HG02840 (cell line): ENCODE data around the gene PRAME.
"Not testable (repeated sequence)": the region's sequence is repeated elsewhere in the genome, so short reads cannot be mapped to it uniquely, and the experiment has no call there.

Source experiments
- ATAC-seq: cut with Tn5 transposase; IDR thresholded peaks from one replicate; pipeline ENCODE4 v1.9.1; 2021; ENCODE audit warnings: mild to moderate bottlenecking, moderate library complexity, moderate number of reproducible peaks; ENCODE audit not compliant: unreplicated experiment, low FRiP score

PRAME gene

DNA sequence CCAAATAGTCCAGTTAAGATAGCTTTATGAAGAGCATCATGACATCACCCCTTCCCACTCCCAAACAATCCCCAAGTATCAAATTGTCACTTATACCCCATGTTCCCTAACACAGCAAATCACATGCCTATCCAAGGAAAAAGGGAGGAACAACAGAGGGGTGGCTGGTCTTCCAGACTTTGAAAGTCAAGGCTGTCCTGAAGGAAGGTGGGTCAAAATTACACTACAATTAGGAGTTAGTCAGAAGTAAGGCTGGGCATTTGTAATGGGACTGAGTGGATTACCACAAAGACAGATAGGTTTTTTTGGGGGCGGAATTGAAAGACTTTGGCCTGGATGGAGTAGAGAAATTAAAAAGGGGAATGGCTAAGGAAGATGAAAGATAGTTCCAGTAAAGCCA is 5.9 kb downstream of the PRAME start:
- ATAC-seq, result no peak

DNA sequence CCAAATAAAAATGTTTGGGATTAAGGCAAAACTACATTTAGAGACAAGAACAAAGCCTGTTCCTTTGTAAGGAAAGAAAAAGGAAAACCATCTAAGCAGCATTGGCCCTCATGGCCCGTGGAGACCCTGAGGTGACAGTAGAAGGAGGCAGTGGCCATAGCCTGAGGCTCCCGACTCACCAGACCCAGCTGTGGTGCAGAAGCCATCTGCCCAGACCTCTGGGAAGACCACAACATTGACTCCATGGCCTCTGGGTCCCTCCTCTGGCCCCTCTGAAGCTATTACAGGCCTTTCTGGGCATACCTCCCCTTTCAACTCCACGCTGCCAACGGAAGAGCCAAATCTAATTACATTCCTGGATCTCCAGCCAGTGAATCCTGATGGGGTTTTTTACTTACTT is 6.4 kb downstream of the PRAME start:
- no peak for ATAC-seq

DNA sequence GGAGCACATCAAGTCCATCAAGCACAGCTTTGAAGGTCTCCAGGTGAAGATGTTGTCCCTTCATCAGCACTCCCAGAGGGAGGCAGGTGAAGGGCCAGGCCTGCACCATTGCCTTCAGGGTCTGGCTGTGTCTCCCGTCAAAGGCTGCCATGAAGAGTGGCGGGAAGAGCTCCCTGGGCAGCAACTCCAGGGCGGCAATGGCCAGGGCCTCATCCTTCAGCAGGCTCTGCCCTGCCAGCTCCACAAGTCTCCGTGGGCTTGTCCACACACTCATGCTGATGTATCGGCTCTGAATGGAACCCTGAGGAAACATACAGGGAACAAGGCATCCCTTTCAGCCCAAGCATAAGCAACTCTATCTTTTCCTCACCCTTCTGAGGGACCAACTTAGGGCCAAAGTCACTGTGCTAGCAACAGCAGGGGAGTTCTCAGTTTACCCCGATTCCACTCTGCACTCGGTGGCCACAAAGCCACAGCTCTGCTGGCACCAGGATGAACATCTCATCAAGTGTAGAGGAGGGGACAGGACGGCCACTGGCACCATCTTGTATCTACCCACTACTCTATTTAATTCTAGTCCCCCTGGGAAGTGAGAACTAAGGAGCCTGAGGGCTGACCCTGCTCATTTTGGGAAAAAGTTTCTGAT is 8.2 kb downstream of the PRAME start:
- ATAC-seq, result no peak

DNA sequence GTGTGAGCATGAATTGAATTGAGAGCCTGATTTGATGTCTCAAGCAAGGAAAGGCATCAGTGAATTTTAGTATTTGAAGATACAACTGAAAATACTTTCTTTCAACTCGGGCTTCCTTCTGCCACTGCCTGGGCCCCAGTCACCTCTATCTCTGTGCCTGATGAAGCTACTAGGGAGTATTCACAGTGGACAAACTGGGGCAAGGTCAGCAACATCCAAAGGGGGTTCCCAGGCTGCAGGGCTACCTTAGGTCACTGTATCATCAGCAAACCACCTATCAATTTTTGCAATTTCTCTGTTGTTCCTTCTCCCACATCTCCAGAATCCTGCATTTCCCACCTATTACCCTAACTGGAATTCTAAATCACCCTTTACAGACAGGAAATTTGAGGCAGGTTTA is 10.2 kb downstream of the PRAME start:
- no peak for ATAC-seq

DNA sequence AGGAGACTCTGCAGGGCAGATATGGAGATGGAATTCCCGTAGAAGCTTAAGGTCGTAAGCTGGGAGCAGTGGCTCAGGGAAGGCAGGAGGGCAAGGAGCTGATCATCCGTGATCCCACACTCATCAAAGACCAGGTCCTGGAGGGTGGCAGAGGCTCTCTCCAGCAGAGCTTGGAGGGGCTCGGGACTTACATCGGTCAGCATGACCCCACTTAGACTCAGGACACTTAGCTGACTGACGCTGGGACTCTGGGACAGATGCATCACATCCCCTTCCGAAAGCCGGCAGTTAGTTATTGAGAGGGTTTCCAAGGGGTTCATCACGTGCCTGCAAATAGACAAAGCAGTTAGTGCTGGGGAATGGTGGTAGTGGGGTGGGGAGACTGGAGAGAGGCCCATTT is 10.7 kb downstream of the PRAME start:
- no peak for ATAC-seq

DNA sequence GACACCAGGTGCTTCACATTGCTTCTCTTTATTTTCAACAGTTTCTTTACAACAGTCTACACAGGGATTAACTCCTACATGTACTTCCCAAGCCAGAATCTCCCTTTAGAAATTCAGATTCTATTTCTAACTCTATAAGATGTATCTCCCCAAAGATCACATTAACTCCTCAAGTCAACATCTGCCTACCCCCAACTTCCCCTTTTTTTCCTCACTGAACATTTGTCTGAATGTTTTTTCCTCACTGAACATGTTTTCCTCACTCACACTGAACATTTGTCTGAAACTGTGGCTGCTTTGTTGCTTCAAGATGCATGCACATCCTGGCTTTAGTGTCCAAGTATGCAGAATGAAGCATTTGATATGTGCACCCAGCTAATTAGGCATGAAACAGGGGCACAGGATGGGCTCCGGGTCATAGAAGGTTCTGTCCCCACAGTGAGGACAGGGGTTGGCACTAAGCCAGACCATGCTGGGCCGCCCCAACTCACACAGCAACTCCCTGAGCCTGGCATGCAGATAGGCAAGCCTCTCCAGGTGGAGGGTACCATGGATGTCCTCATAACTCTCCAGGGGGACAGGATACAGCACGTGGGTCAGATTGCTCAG is 11.3 kb downstream of the PRAME start:
- ATAC-seq, result no peak

DNA sequence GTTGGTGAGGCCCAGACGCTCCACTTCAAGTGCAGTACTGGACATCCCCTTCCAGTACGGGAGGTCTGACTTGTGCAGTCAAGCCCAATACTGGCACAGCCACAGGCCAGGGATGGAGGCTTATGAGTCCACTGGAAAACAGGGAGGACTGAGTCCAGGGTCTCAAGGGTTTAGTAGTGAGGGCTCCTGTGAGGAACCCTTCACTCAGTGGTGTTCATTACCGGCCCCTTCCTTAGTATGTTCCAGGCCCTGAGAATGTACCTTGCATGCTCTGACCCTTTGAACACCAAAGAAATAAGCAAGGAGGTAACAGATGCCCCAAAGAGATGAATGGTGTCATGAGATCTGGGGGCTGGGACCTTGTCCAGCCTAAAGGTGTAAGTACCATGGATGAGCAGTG is 11.8 kb downstream of the PRAME start:
- no peak for ATAC-seq

DNA sequence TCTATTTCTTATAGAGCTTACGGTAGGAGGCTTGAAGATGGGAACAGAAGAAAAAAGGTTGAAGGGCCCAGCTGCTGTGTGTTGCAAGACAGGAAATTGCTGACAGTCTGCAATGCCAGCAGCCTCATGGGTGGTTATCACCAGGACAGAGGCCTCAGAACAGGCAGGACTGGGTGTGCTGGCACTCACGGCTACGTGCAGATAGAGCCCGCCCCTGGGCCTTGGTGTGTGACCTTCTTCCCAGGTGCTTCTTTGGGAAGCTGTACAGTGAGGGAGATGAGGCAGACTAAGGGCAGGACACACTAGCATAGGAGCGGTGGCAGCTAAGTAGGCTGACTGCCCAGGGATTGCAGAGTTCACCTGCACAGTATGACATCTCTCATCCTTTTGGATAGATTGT is 12.6 kb downstream of the PRAME start:
- ATAC-seq, result no peak

DNA sequence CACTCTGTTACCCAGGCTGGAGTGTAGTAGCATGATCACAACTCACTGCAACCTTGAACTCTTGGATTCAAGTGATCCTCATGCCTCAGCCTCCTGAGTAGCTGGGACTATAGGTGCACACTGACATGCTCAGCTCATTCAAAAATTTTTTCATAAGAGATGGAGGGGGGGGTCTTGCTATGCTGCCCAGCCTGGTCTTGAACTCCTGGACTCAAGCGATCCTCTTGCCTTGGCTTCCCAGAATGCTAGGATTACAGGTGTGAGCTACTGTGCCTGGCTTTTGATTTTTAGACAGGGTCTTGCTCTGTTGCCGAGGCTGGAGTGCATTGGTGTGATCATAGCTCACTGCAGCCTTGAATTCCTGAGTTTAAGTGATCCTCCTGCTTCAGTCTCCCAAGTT is 14.0 kb downstream of the PRAME start:
- no peak for ATAC-seq

DNA sequence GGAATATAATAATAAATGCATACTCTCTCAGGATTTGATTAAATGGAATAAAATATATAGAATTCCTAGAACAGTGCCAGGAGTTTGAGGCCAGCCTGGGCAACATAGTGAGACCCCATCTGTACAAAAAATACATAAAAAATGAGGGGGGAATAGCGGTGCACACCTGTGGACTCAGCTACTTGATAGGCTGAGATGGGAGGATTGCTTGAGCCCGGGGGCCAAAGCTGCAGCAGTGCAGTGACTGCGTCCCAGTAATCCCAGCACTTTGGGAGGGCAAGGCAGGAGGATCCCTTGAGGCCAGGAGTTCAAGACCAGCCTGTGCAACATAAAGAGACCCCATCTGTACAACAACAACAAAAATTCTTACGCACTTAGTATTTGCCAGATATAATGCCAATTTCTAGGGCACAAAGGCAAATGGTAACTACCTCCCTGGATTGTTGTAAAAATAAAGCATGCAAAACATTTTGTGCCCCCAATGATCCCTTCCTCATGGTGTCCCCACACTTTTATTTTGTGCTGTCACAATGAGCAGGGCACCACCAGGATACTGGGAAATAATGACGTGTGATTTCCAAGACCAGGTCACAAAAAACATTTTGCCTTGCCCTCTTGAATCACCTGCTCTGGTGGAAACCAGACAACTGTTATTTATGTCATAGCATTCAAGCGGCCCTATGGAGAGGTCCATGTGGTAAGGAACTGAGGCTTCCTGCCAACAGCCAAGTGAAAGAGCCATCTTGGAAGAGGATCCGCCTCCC is 20.7 kb downstream of the PRAME start:
- ATAC-seq, result no peak

DNA sequence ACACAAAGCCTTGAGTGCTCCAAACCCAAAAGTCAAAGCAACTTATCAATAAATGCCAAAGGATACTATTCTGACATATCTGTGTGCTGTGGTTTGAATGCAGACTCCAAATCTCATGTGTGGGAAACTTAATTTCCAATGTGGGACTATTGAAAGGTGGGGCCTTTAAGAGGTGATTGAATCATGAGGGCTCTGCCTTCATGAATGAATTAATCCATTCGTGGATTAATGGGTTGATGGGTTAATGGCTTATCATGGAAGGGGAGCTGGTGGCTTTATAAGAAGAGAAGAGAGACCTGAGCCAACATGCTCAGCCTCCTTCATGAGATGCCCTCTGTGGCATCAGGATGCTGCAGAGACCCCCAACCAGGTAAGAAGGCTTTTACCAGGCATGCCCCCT is 22.1 kb downstream of the PRAME start:
- no peak for ATAC-seq

DNA sequence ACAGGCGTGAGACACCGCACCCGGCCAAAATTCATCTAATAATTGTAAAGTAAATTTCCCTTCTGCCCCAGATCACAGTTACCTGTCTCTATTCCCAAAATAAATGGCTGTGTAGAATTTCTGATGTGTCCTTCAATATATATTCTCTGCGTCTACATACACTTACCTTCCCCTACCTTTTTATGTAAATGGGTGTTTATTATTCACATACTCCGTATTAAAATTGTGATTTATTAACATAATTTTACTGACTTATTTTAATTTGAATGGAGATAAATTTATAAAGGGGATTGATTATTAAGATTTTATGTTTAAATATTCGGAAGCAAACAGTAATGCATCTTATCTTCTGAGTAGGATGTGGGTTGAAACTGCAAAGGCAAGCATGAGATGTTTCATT is 22.6 kb downstream of the PRAME start:
- ATAC-seq, result no peak

DNA sequence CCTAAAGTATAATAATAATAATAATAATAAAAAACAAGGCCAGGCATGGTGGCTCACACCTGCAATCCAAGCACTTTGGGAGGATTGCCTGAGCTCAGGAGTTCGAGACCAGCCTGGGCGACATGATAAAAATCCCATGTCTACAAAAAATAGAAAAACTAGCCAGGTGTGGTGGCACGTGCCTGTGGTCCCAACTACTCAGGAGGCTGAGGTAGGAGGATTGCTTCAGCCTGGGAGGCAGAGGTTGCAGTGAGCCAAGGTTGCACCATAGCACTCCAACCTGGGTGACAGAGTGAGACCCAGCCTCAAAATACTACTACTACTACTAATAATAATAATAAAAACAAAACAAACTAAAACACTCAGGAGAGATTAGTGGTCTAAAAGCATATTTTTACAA is 23.4 kb downstream of the PRAME start:
- no peak for ATAC-seq

DNA sequence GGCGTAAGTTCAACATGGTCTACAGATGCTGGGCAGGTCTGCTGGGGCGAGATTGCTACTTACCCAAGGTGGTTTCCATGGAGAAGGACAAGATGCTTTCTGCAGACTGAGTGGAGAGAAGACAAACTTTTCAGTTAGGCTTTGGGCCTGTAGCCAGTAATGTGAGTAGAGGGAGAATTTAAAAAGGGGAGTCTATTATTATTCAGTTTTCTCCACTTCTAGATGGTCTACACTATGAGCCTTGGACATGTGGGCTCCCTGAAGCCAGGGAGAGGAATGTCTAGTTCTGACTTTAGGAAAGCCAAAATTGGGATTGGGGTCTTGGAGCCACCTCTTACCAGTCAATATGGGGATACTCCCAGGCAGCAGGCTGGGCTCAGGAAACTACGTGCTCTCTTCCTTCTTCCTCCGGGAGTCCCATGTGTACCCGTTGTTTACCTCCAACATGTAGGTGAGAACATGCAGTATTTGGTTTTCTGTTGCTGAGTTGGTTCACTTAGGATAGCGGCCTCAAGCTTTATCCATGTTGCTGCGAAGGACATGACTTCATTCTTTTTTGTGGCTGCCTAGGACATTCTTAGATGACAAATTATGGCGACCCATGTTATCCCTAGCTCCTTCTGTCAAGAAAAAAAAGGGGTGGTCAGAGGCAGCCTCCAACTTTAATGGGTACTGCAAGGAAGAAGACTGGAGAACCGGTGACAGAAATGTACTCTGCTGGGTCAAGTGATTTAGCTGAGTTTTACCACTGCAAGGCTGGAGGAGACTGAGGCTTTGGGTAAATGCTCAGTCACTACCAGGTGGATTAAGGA is 24.3 kb downstream of the PRAME start:
- ATAC-seq, result no peak

DNA sequence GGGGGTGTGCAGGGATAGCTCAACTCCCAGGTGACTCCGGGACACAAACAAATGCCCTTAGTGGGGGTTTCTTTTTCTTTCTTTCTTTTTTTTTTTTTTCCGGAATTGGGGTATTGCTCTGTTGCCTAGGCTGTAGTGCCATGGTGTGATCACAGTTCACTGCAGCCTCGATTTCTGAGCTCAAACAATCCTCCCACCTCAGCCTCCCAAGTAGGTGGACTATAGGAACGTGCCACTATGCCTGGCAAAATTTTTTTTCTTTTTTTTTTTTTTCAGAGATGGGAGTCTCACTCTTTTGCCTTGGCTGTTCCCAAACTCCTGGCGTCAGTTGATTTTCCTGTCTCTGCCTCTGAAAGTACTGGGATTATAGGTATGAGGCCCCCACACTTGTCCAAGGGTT is 25.2 kb downstream of the PRAME start:
- ATAC-seq, result no peak

DNA sequence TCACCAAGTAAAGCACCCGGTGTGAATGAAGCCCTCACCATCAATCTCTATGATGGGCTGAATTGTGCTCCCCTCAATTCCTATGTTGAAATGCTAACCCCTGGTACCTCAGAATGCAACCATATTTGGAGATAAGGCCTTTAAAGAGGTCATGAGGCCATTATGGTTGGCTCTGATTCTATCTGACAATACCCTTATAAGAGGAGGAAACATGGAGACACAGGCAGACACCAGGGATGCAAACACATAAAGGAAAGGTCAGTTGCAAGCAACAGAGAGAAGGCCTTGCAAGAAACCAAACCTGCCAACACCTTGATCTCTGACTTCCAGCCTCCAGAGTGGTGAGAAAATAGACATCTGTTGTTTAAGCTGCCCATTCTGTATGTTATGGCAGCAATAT is 25.6 kb downstream of the PRAME start:
- no peak for ATAC-seq

DNA sequence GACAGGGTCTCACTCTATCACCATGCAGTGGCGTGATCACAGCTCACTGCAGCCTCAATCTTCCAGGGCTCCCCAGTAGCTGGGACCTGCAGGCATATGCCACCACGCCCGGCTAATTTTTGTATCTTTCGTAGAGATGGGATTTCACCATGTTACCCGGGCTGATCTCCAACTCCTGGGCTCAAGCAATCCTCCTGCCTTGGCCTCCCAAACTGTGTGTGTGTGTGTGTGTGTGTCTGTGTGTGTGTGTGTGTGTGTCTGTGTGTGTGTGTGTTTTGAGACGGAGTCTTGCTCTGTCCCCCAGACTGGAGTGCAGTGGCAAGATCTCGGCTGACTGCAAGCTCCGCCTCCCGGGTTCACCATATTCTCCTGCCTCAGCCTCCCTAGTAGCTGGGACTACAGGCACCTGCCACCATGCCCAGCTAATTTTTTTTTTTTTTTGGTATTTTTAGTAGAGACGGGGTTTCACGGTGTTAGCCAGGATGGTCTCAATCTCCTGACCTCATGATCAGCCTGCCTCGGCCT is 26.5 kb downstream of the PRAME start:
- ATAC-seq, result not testable (repeated sequence)

DNA sequence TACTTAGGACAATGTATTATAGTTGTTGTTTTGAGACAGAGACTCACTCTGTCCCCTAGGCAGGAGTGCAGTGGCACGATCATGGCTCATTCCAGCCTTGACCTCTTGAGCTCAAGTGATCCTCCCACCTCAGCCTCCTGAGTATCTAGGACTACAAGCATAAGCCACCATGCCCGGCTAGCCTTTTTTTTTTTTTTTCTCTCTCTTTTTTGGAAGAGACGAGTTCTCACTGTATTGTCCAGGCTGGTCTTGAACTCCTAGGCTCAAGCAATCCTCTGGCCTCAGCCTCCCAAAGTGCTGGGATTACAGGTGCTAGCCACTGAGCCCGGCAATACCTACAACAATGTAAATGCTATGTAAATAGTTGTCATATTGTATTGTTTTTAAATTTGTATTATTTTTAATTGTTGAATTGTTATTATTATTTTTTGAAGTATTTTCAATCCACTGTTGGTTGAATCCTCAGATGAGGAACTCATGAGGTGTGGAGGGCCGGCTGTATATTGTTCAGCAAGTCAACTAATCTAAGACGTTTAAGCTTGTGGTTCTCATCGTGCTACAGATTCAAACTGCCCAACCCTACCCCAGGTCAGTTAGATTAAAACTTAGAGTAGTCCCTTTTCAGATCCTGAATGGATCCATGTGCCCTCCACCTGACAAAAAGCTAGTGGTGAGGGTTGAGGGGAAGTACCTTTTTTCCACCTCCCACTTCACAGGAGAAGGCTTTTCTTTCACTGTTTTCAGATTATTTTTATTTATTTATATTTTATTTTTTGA is 27.1 kb downstream of the PRAME start:
- no peak for ATAC-seq

DNA sequence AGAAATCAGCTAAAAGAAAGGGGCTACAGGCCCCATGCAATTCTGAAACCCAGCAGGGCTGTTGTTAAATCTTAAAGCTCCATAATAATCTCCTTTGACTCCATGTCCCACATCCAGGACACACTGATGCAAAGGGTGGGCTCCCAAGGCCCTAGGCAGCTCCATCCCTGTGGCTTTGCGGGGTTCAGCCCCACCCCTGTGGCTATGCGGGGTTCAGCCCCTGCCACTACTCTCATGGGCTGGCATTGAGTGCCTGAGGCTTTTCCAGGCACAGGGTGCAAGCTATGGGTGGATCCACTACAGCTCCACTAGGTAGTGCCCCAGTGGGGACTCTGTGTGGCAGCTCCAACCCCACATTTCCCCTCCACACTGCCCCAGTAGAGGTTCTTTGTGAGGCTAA is 30.3 kb downstream of the PRAME start:
- no peak for ATAC-seq

DNA sequence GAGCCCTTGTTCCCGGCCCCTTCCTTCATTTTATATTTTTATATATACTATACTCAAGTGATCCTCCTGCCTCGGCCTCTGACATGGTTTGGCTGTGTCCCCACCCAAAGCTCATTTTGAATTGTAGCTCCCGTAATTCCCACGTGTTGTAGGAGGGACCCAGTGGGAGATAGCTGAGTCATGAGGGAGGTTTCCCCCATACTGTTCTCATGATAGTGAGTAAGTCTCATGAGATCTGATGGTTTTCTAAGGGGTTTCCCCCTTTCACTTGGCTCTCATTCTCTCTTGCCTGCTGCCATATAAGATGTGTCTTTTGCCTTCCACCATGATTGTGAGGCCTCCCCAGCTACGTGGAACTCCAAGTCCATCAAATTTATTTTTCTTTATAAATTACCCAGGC is 31.8 kb downstream of the PRAME start:
- ATAC-seq, result no peak
